ENCODE measurements around the gene GRIA1. TPM values are rescaled to one million over a fixed set of nuclear protein-coding genes. Genes with fewer than 3 reads are reported as not detected.
A peak's percentile ranks its signal among the peaks of the same experiment; 100 is the strongest.

GRIA1 gene
- total and polyA plus RNA-seq, 10 of the 15 experiments (the other 5 are each of a cell fraction or from before 2014, with no cell fraction given) = 0.04 to 0.18 (median 0.04) TPM; not detected in 7

- no peak overlapping the region for H3K4me2 ChIP-seq (ENCODE audit: control insufficient read depth, insufficient read depth)
- no peak overlapping the region for H3K9ac ChIP-seq (ENCODE audit: control insufficient read depth, insufficient read depth, low read length)
- WGBS (ENCODE audit: insufficient coverage, insufficient replicate concordance, low lambda C conversion rate, missing lambda C conversion rate) = 31% methylated on average over 1 of the region's 1 CpG
- H3K4me3 ChIP-seq = no peak overlapping the region
- H4K20me1 ChIP-seq (ENCODE audit: control insufficient read depth, insufficient read depth) = no peaks in the 10 kb centered on the region
- H3K27me3 ChIP-seq (replicated peaks in 1 of 2; ENCODE audit: control insufficient read depth in 2 of 2, insufficient read depth in 2 of 2, low read length in 1 of 2) = no peaks in the 10 kb centered on the region
- ATAC-seq (no peak), DNase-seq (ENCODE audit: low read depth, low spot score) (no peak), FAIRE-seq (no peak)
- ChIA-PET RAD21 (ENCODE audit: unreplicated experiment) (interaction anchor here (1.0 kb wide), 1 partner anchor 16 kb away, joined by 3 read pairs; no protein-coding TSS in a partner anchor), CTCF (interaction anchor here (1.1 to 1.4 kb wide), 2 partner anchors 15 to 18 kb away, joined by 3 to 6 read pairs; no protein-coding TSS in a partner anchor), SMC1A (ENCODE audit: uncharacterized antibody, unreplicated experiment) (interaction anchor here (0.6 to 4.6 kb wide), 4 partner anchors 13 to 329 kb away, joined by 3 to 23 read pairs (median 11); partner anchors contain the start of gene GRIA1), POLR2A (interaction anchor here (1.8 kb wide), 1 partner anchor 12 kb away, joined by 3 read pairs; no protein-coding TSS in a partner anchor)
- in situ Hi-C loops (cut with MboI) = no loop called here
- no TSS peak for BruUV-seq (replicated peaks)
- no peaks in the 10 kb centered on the region; the same call in 1 of the 2 replicates for H3K4me1 ChIP-seq (ENCODE audit: control insufficient read depth, insufficient read depth, low read length)
- H3K9me3 ChIP-seq (replicated peaks; ENCODE audit: control insufficient read depth, insufficient read depth, low read length) = no peaks in the 10 kb centered on the region
- peak; percentile 18; the same call in 1 of the 2 replicates for TF ChIP-seq RAD21 (IDR thresholded peaks at IDR 0.05; ENCODE audit: insufficient read depth, low read depth, low read length)
- TF ChIP-seq SPI1 (IDR thresholded peaks at IDR 0.05; ENCODE audit: borderline replicate concordance, insufficient read depth, low read depth, low read length) = no peak
- no peak for TF ChIP-seq EGR1 (IDR thresholded peaks at IDR 0.05; ENCODE audit: borderline replicate concordance in 1 of 2, low read depth in 2 of 2, low read length in 2 of 2)
- H2AFZ ChIP-seq (ENCODE audit: control insufficient read depth, low read depth, low read length) = no peak overlapping the region
- no peaks in the 10 kb centered on the region for H3K36me3 ChIP-seq (ENCODE audit: control insufficient read depth in 2 of 2, insufficient read depth in 2 of 2, low read length in 1 of 2)
- no peak overlapping the region for H3K27ac ChIP-seq (ENCODE audit: control insufficient read depth, insufficient read depth)
- H3K79me2 ChIP-seq (ENCODE audit: control insufficient read depth, insufficient read depth, low read length) = no peaks in the 10 kb centered on the region
- intact Hi-C loops (cut with micrococcal nuclease; ENCODE audit: unreplicated experiment) = no loop called here
Measured at GRCh38 chr5:153476767-153477166, 13.7 kb upstream of the GRIA1 start.

GRCh38 chr5:153480401-153480800 lies 10.1 kb upstream of the GRIA1 start:
- Histone ChIP-seq H3K9me3 (replicated peaks; ENCODE audit: control insufficient read depth, insufficient read depth, low read length) (no peaks in the 10 kb centered on the region), H3K79me2 (ENCODE audit: control insufficient read depth, insufficient read depth, low read length) (no peaks in the 10 kb centered on the region), H3K4me2 (ENCODE audit: control insufficient read depth, insufficient read depth) (no peak overlapping the region), H3K4me1 (ENCODE audit: control insufficient read depth, insufficient read depth, low read length) (no peaks in the 10 kb centered on the region; the same call in 1 of the 2 replicates), H3K27me3 (replicated peaks in 1 of 2; ENCODE audit: control insufficient read depth in 2 of 2, insufficient read depth in 2 of 2, low read length in 1 of 2) (no peaks in the 10 kb centered on the region), H3K36me3 (ENCODE audit: control insufficient read depth in 2 of 2, insufficient read depth in 2 of 2, low read length in 1 of 2) (no peaks in the 10 kb centered on the region), H2AFZ (ENCODE audit: control insufficient read depth, low read depth, low read length) (no peak overlapping the region), H3K27ac (ENCODE audit: control insufficient read depth, insufficient read depth) (no peak overlapping the region), H3K4me3 (no peak overlapping the region), H3K9ac (ENCODE audit: control insufficient read depth, insufficient read depth, low read length) (no peak overlapping the region), H4K20me1 (ENCODE audit: control insufficient read depth, insufficient read depth) (no peaks in the 10 kb centered on the region)
- ATAC-seq (peak; percentile 84), DNase-seq (ENCODE audit: low read depth, low spot score) (peak; percentile 58), FAIRE-seq (no peak)
- intact Hi-C loops (cut with micrococcal nuclease; ENCODE audit: unreplicated experiment) (no loop called here), in situ Hi-C loops (cut with MboI) (no loop called here)
- CTCF ChIA-PET = interaction anchor here (1.0 to 1.1 kb wide), 2 partner anchors 484 to 966 kb away, joined by 3 to 4 read pairs; no protein-coding TSS in a partner anchor
- no TSS peak for BruUV-seq (replicated peaks)
- SMC1A ChIA-PET (ENCODE audit: uncharacterized antibody, unreplicated experiment) = interaction anchor here (0.7 to 4.6 kb wide), 4 partner anchors 9 to 549 kb away, joined by 3 to 19 read pairs (median 6); partner anchors contain the start of gene GRIA1
- RAD21 ChIA-PET (ENCODE audit: unreplicated experiment) = no interaction called here
- POLR2A ChIA-PET = no interaction called here
- TF ChIP-seq FOXM1 (IDR thresholded peaks at IDR 0.05; ENCODE audit: low read depth, low read length) (peak; percentile 82; the same call in 1 of the 2 replicates), RUNX3 (IDR thresholded peaks at IDR 0.05; ENCODE audit: low read length) (peak; percentile 49; the same call in 1 of the 2 replicates), EP300 (IDR thresholded peaks at IDR 0.05; ENCODE audit: borderline replicate concordance in 1 of 2, control insufficient read depth in 1 of 2, low read depth in 2 of 2, low read length in 2 of 2) (no peak), TCF12 (IDR thresholded peaks at IDR 0.05; ENCODE audit: low read depth, low read length) (peak; percentile 88), CUX1 (IDR thresholded peaks at IDR 0.05; ENCODE audit: insufficient replicate concordance, low read depth, low read length) (peak; percentile 89), BCL3 (IDR thresholded peaks at IDR 0.05; ENCODE audit: borderline replicate concordance, insufficient read depth, low read depth, low read length, poor library complexity, severe bottlenecking) (peak; percentile 99)

Data from GM12878 (cell line).